OCI-LY7 (cell line): ENCODE measurements around the gene LRRC71. TPM values are rescaled to one million over a fixed set of nuclear protein-coding genes. Genes with fewer than 3 reads are reported as not detected.

Source experiments
- BruUV-seq: library from RNA; stranded (reverse); fragments of 400-500 nt; replicated peaks from 2 replicates; lab custom pipeline; 2021; lab: Mats Ljungman, UMichigan
- CTCF ChIA-PET: fragments of 300-600 bp; sonication (Branson Sonifier 250); formaldehyde crosslinking; loops from one replicate; lab custom pipeline; 2022; ENCODE audit warnings: antibody characterized with exemption; ENCODE audit not compliant: unreplicated experiment; lab: Charles Lee
- POLR2A ChIA-PET: fragments of 300-600 bp; sonication (Branson Sonifier 250); formaldehyde crosslinking; loops from one replicate; lab custom pipeline; 2022; ENCODE audit warnings: antibody characterized with exemption; lab: Charles Lee
- DNase-seq: peaks from one replicate; pipeline ENCODE4 v3.0.0-alpha.2; 2015; ENCODE audit warnings: low spot score
- H2AFZ ChIP-seq: fragments of 200-600 bp; sonication (generic), shearing (Covaris generic); 2 replicates; pipeline ENCODE4 v1.6.1; 2014; ENCODE audit warnings: mild to moderate bottlenecking, antibody characterized with exemption, low read length, moderate library complexity
- H3K27ac ChIP-seq: fragments of 200-600 bp; sonication (generic); 2 replicates; pipeline ENCODE4 v1.5.1; 2014; ENCODE audit warnings: mixed run types, low read depth, mild to moderate bottlenecking, moderate library complexity, low read length, inconsistent platforms; ENCODE audit not compliant: poor library complexity, severe bottlenecking
- H3K36me3 ChIP-seq: fragments of 200-600 bp; sonication (generic); 2 replicates; pipeline ENCODE4 v1.6.1; 2014; ENCODE audit warnings: mild to moderate bottlenecking, antibody characterized with exemption, low read length, moderate library complexity, mixed read lengths; ENCODE audit not compliant: insufficient read depth
- H3K4me1 ChIP-seq: fragments of 200-600 bp; sonication (generic); 2 replicates; pipeline ENCODE4 v1.5.1; 2014; ENCODE audit warnings: mild to moderate bottlenecking, low read length; ENCODE audit not compliant: insufficient read depth, poor library complexity, severe bottlenecking
- H3K4me2 ChIP-seq: fragments of 200-600 bp; sonication (generic); 2 replicates; pipeline ENCODE4 v1.6.1; 2014; ENCODE audit warnings: mild to moderate bottlenecking, low read length
- H3K4me3 ChIP-seq: fragments of 200-600 bp; sonication (generic); 2 replicates; pipeline ENCODE4 v1.5.1; 2014; ENCODE audit warnings: mild to moderate bottlenecking, low read depth, low read length; ENCODE audit not compliant: poor library complexity, severe bottlenecking
- H3K79me2 ChIP-seq: fragments of 200-600 bp; sonication (generic); 2 replicates; pipeline ENCODE4 v1.6.1; 2016; ENCODE audit warnings: low read depth, mild to moderate bottlenecking, low read length, moderate library complexity, mixed read lengths; ENCODE audit not compliant: insufficient read depth
- H3K9me2 ChIP-seq: fragments of 200-600 bp; sonication (generic); 2 replicates; pipeline ENCODE4 v1.6.1; 2016; ENCODE audit warnings: mild to moderate bottlenecking, low read length, mixed read lengths; ENCODE audit not compliant: insufficient read depth
- H3K9me3 ChIP-seq: fragments of 200-600 bp; sonication (generic); 2 replicates; pipeline ENCODE4 v1.6.1; 2014; ENCODE audit warnings: mild to moderate bottlenecking, mixed run types, low read length, mixed read lengths
- H4K20me1 ChIP-seq: fragments of 200-600 bp; sonication (generic); 2 replicates; pipeline ENCODE4 v1.6.1; 2014; ENCODE audit warnings: mild to moderate bottlenecking, antibody characterized with exemption, low read length, moderate library complexity, mixed read lengths; ENCODE audit not compliant: insufficient read depth
- EZH2phosphoT487 ChIP-seq: fragments of 200-600 bp; sonication (generic); IDR thresholded peaks from 2 replicates; pipeline ENCODE4 v1.6.1; 2018; ENCODE audit warnings: low read depth, borderline replicate concordance, mild to moderate bottlenecking, mixed run types, antibody characterized with exemption, low read length, moderate library complexity, mixed read lengths
- intact Hi-C: fragments of 100-400 bp; cut with micrococcal nuclease; formaldehyde crosslinking; loops from one replicate; pipeline ENCODE4 v1.10.0; 2022; ENCODE audit not compliant: unreplicated experiment
- total RNA-seq, 2 experiments: library from RNA; depleted of rRNA in 1 of 2; stranded (reverse); fragments of >200 nt in 1 of 2; shearing (Covaris generic) in 1 of 2; gene quantifications; 2 replicates each; pipeline ENCODE4 v1.2.3, GENCODE V29; 2014 to 2022
- TF ChIP-seq, protein P1 (sequence below): fragments of 200-600 bp; sonication (generic); conservative IDR thresholded peaks from 2 replicates; pipeline ENCODE4 v1.5.1; 2014; ENCODE audit warnings: mild to moderate bottlenecking, antibody characterized with exemption, low read length, moderate library complexity, mixed read lengths

LRRC71 gene
- total RNA-seq, 2 experiments from 2014 or later = not detected

DNA sequence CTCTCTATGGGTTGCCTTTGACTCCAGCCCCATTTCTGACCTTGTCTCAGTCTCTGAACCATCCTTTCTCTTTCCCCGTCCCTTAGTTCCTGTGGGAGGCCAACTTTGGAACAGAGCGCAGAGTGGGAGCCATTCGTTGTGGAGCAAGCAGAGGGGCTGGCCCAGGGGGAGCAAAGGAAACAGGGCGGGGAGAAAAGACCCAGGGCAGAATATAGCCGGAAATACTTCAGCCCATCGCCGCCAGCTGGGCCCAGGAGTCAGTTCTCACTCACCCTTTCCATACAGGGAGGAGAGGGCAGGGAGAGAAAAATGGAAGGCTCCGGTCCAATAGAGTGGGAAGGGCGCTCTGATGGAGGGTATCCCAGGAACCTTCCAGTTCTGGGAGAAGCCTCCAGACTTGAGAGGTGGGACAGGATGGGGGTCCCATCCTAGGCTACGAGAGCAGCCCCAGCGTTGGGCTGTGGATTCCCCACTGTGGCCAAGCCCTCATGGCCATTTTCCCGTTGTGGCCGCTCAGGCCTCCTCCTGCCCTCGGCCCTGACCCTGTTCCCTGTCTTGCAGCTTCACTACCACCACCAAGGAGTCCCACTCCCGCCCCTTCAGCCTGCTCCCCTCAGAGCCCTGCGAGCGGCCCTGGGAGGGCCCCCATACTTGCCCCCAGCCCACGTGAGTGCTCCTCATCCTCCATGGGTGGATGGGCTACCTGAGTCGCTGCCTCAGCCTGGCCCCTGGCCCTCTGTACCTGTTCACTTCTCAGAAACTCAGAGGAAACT lies 16.1 kb upstream of the LRRC71 start:
- POLR2A ChIA-PET = no interaction called here
- H3K4me1 ChIP-seq = no peaks in the 10 kb centered on the region
- H3K4me2 ChIP-seq = no peak overlapping the region
- H3K9me2 ChIP-seq = no peaks in the 10 kb centered on the region
- no peak for DNase-seq
- no peak overlapping the region for H3K27ac ChIP-seq
- no peaks in the 10 kb centered on the region for H3K36me3 ChIP-seq
- BruUV-seq = no TSS peak
- no peaks in the 10 kb centered on the region for H3K79me2 ChIP-seq
- H3K9me3 ChIP-seq = no peaks in the 10 kb centered on the region
- no peak overlapping the region for H3K4me3 ChIP-seq
- TF ChIP-seq EZH2phosphoT487 = no peak
- TF ChIP-seq, protein P1, sequence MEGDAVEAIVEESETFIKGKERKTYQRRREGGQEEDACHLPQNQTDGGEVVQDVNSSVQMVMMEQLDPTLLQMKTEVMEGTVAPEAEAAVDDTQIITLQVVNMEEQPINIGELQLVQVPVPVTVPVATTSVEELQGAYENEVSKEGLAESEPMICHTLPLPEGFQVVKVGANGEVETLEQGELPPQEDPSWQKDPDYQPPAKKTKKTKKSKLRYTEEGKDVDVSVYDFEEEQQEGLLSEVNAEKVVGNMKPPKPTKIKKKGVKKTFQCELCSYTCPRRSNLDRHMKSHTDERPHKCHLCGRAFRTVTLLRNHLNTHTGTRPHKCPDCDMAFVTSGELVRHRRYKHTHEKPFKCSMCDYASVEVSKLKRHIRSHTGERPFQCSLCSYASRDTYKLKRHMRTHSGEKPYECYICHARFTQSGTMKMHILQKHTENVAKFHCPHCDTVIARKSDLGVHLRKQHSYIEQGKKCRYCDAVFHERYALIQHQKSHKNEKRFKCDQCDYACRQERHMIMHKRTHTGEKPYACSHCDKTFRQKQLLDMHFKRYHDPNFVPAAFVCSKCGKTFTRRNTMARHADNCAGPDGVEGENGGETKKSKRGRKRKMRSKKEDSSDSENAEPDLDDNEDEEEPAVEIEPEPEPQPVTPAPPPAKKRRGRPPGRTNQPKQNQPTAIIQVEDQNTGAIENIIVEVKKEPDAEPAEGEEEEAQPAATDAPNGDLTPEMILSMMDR = no peak
- H4K20me1 ChIP-seq = no peaks in the 10 kb centered on the region
- no peak overlapping the region for H2AFZ ChIP-seq
- intact Hi-C loops = no loop called here
- CTCF ChIA-PET = no interaction called here

DNA sequence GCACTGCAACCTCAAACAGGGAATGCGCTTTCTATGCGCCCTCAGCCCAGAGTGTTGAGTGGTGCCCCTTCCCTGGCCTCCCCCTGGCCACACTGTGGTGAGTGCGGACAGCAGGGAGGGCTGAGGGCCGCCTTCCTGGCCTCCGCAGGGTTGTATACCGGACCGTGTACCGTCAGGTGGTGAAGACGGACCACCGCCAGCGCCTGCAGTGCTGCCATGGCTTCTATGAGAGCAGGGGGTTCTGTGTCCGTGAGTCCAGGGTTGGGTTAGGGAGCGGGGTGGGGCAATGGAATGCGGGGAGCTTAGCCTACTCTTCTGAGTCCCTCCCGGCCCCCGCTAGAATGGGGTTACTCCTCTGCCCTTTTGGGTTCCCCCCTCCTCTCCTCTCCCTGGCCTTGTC lies 15.3 kb upstream of the LRRC71 start:
- Histone ChIP-seq H3K4me3 (no peak overlapping the region), H4K20me1 (no peaks in the 10 kb centered on the region), H3K4me2 (no peak overlapping the region), H3K27ac (no peak overlapping the region), H3K79me2 (no peaks in the 10 kb centered on the region), H3K9me2 (no peaks in the 10 kb centered on the region), H2AFZ (no peak overlapping the region), H3K36me3 (no peaks in the 10 kb centered on the region), H3K9me3 (no peaks in the 10 kb centered on the region), H3K4me1 (no peaks in the 10 kb centered on the region)
- intact Hi-C loops = no loop called here
- ChIA-PET CTCF (no interaction called here), POLR2A (no interaction called here)
- DNase-seq = no peak
- TF ChIP-seq, protein P1 = no peak
- no peak for TF ChIP-seq EZH2phosphoT487
- no TSS peak for BruUV-seq

DNA sequence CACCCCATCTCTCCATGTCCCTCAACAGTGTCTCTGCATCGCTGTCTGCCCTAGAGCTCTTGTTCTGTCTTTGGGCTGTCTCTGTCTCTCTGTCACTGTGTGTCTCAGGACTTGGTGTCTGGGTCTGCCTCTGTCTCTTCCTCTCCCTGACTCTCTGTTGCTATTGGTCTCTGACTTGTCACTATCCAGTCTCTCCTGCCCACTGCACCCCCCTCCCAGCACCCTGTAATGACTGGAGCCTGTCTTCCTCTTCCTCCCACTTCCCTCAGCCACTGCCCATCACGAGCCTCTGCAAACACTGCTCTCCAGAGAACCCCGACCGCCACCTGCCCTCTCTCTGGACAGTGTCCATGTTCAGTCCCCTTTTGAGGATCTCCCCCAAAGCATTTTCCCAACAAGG lies 14.8 kb upstream of the LRRC71 start:
- Histone ChIP-seq H4K20me1 (no peaks in the 10 kb centered on the region), H3K27ac (no peak overlapping the region), H3K36me3 (no peaks in the 10 kb centered on the region), H3K4me3 (no peak overlapping the region), H3K9me2 (no peaks in the 10 kb centered on the region), H3K4me2 (no peak overlapping the region), H2AFZ (no peak overlapping the region), H3K4me1 (no peaks in the 10 kb centered on the region), H3K9me3 (no peaks in the 10 kb centered on the region), H3K79me2 (no peaks in the 10 kb centered on the region)
- BruUV-seq = no TSS peak
- no peak for DNase-seq
- ChIA-PET POLR2A (no interaction called here), CTCF (no interaction called here)
- TF ChIP-seq, protein P1 = no peak
- no peak for TF ChIP-seq EZH2phosphoT487
- intact Hi-C loops = no loop called here
